Measurements from ENCODE around the gene PNMT. TPM values are rescaled to one million over a fixed set of nuclear protein-coding genes. Genes with fewer than 3 reads are reported as not detected.

Gene PNMT
- polyA plus RNA-seq, 1 donor from 2014 or later, result 1.5 TPM

- H3K36me3 ChIP-seq (ENCODE audit: insufficient read depth, low read length), result no peaks in the 10 kb centered on the region
- H3K4me3 ChIP-seq (ENCODE audit: low read length), result no peak overlapping the region
- no peaks in the 10 kb centered on the region for H3K9me2 ChIP-seq (ENCODE audit: insufficient read depth, low read length)
- no peaks in the 10 kb centered on the region for H3K79me2 ChIP-seq (replicated peaks; ENCODE audit: insufficient read depth, low read length)
- H3K9me3 ChIP-seq (ENCODE audit: low read length), result no peaks in the 10 kb centered on the region
- H3F3A ChIP-seq (ENCODE audit: insufficient read depth, low read length, poor library complexity, severe bottlenecking), result no peaks in the 10 kb centered on the region
- no peaks in the 10 kb centered on the region for H4K20me1 ChIP-seq (ENCODE audit: insufficient read depth)
- no peak overlapping the region for H3K4me2 ChIP-seq (ENCODE audit: low read length)
- TF ChIP-seq RAD21 (conservative IDR thresholded peaks at IDR 0.05) (no peak), EZH2 (IDR thresholded peaks at IDR 0.05; ENCODE audit: borderline replicate concordance, insufficient read depth, low read length, poor library complexity, severe bottlenecking) (no peak), TAF1 (IDR thresholded peaks at IDR 0.05; ENCODE audit: low read depth) (no peak), CTCF (IDR thresholded peaks at IDR 0.05; ENCODE audit: poor library complexity, severe bottlenecking) (no peak), POLR2AphosphoS5 (IDR thresholded peaks at IDR 0.05) (no peak), EP300 (conservative IDR thresholded peaks at IDR 0.05; ENCODE audit: poor library complexity, severe bottlenecking) (no peak), SMC3 (conservative IDR thresholded peaks at IDR 0.05; ENCODE audit: poor library complexity) (no peak), MXI1 (conservative IDR thresholded peaks at IDR 0.05; ENCODE audit: poor library complexity, severe bottlenecking) (no peak), REST (IDR thresholded peaks at IDR 0.05; ENCODE audit: borderline replicate concordance) (no peak)
- no peak overlapping the region for H2AFZ ChIP-seq (ENCODE audit: low read depth, low read length)
- no peak overlapping the region for H3K9ac ChIP-seq (ENCODE audit: low read length)
- H3K27ac ChIP-seq (ENCODE audit: low read length), result no peak overlapping the region
- H3K27me3 ChIP-seq (ENCODE audit: insufficient read depth, low read depth, low read length), result no peaks in the 10 kb centered on the region
Observed at GRCh38 chr17:39661744-39662541, 6.3 kb upstream of the PNMT start.

DNA sequence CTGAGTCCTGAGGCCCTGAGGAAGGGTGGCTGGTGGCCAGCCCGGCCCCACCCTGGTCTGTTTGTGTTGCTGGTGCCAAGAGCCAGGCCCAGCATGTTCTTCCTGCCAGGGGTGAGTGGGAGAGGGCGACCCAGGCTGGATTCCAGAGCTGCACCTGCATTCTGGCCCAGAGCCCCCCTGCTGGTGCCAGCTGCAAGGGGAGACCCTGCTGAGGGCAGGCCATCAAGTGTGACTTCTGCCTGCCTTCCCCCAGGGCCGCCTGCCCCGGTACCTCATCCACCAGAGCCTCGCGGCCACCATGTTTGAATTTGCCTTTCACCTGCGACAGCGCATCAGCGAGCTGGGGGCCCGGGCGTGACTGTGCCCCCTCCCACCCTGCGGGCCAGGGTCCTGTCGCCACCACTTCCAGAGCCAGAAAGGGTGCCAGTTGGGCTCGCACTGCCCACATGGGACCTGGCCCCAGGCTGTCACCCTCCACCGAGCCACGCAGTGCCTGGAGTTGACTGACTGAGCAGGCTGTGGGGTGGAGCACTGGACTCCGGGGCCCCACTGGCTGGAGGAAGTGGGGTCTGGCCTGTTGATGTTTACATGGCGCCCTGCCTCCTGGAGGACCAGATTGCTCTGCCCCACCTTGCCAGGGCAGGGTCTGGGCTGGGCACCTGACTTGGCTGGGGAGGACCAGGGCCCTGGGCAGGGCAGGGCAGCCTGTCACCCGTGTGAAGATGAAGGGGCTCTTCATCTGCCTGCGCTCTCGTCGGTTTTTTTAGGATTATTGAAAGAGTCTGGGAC, 5.5 kb upstream of the PNMT start:
- Histone ChIP-seq H2AFZ (ENCODE audit: low read depth, low read length) (no peak overlapping the region), H3K9ac (ENCODE audit: low read length) (no peak overlapping the region), H3K79me2 (replicated peaks; ENCODE audit: insufficient read depth, low read length) (no peaks in the 10 kb centered on the region), H3K4me3 (ENCODE audit: low read length) (no peak overlapping the region), H3K4me2 (ENCODE audit: low read length) (no peak overlapping the region), H3K27me3 (ENCODE audit: insufficient read depth, low read depth, low read length) (peaks cover 3% of the 10 kb centered on the region), H3F3A (ENCODE audit: insufficient read depth, low read length, poor library complexity, severe bottlenecking) (no peaks in the 10 kb centered on the region), H3K9me2 (ENCODE audit: insufficient read depth, low read length) (no peaks in the 10 kb centered on the region), H3K27ac (ENCODE audit: low read length) (no peak overlapping the region), H4K20me1 (ENCODE audit: insufficient read depth) (no peaks in the 10 kb centered on the region), H3K36me3 (ENCODE audit: insufficient read depth, low read length) (no peaks in the 10 kb centered on the region), H3K9me3 (ENCODE audit: low read length) (no peaks in the 10 kb centered on the region)
- TF ChIP-seq EZH2 (IDR thresholded peaks at IDR 0.05; ENCODE audit: borderline replicate concordance, insufficient read depth, low read length, poor library complexity, severe bottlenecking), result no peak
- TF ChIP-seq POLR2AphosphoS5 (IDR thresholded peaks at IDR 0.05), result no peak
- no peak for TF ChIP-seq EP300 (conservative IDR thresholded peaks at IDR 0.05; ENCODE audit: poor library complexity, severe bottlenecking)
- TF ChIP-seq SMC3 (conservative IDR thresholded peaks at IDR 0.05; ENCODE audit: poor library complexity), result no peak
- TF ChIP-seq MXI1 (conservative IDR thresholded peaks at IDR 0.05; ENCODE audit: poor library complexity, severe bottlenecking), result no peak
- TF ChIP-seq REST (IDR thresholded peaks at IDR 0.05; ENCODE audit: borderline replicate concordance), result no peak

Data from neural cell (in vitro differentiated cells).